K562 treated with DMSO at 1 percent for 24 hours (cell line): ENCODE measurements around the gene SCGB1C2. TPM values are rescaled to one million over a fixed set of nuclear protein-coding genes. Genes with fewer than 3 reads are reported as not detected.

Experiments used
- total RNA-seq: library from RNA; unstranded; fragments of 300-600 nt; gene quantifications from 2 replicates; pipeline ENCODE4 v1.2.3, GENCODE V29; 2022; ENCODE audit warnings: low read depth; ENCODE audit not compliant: insufficient read depth

Gene SCGB1C2
- not detected in 2 replicates for total RNA-seq

DNA sequence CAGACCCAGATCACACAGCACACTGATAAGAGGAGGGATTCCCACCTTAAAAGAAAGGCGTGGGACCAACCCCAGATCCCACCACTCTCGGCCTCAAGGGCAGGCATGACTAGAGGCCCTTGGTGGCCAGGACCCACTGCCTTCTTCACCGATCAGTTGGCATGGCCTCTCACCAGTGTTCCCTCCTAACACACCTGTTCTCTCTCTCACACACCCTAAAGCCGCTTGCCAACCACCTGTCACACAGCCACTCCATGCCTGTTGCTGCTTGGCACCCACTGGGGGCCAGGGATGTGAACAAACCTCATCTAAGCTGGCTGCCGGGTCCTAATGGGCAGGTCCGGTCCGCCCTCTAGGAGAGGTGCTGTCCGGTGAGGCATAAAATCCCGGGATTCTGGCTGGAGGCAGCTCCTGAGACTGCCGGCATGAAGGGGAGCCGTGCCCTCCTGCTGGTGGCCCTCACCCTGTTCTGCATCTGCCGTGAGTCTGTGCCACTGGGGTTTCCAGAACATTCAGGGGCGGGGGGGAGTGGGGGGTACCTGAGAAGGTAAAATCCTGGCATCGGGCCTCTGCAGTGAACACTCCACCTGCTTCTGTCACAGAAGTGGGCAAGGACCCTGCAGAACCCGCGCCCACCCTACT is at the start of gene SCGB1C2:
TSS of gene SCGB1C2 (plus strand) at position 404 of the 642 bp plus-strand sequence. CDS start at position 426, 22 bp downstream.

DNA sequence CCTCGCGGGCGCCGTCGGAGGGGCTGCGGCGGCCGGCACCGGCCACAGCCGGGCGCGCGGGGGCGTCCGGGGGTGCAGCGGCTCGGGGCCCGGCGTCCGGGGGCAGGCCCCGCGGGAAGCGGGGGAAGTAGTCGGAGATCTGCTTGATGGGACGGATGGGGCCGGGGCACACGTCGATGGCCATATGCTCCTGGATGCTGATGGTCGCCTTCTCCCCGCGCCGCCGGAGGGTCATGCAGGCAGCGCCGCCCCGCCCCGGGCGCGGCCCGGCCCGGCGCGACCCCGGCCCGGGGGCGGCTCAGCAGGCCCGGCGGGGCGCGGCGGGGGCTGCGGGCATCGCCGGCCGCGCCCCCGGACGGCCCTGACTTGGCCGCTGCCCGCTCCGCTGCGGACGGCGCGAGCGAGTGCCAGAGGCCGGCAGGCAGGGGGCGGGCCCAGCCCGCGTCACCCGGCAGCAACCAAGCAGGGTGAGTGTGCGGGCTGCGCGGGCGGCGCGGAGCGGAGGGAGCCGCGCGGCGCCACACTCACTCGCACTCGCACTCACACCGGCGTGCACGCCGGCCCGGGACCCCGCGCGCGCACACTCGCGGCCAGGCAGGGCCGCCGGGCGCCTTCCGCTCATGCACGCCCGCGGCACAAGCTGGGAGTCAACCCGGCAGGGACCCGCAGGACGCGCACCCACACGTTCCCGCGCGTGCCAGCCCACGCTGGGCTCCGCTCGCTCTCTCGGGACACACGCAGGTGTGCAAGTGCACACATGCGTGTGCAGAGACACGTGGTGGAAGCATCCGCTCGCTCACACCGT is 44.1 kb downstream of the SCGB1C2 start, which contains the start of gene DOC2B:
TSS of gene DOC2B (minus strand) at position 406 of the 805 bp plus-strand sequence. CDS start at position 235, 171 bp downstream.

Other genes with a start within 250 kb of the SCGB1C2 start
- gene DOC2B, start 44.1 kb downstream of the SCGB1C2 start, total RNA-seq = not detected in 2 replicates
- 2.8 and 3.6 TPM in 2 replicates for gene RPH3AL, start 215.2 kb downstream of the SCGB1C2 start, total RNA-seq